Activated CD4-positive, alpha-beta T cell treated with anti-CD3 and anti-CD28 coated beads for 36 hours (primary cell): ENCODE measurements around the gene ZDHHC24. TPM values are rescaled to one million over a fixed set of nuclear protein-coding genes. Genes with fewer than 3 reads are reported as not detected.

Experiments
- ATAC-seq: fragments of 200-7000 bp; cut with Tn5 transposase; one replicate; pipeline ENCODE4 v1.10.0; 2021; ENCODE audit warnings: mild to moderate bottlenecking, moderate library complexity
- CTCF ChIA-PET: fragments of 350-600 bp; sonication (Branson Sonifier 250); formaldehyde crosslinking; loops from one replicate; lab custom pipeline; 2021; ENCODE audit warnings: antibody characterized with exemption; lab: Charles Lee
- POLR2A ChIA-PET: fragments of 350-600 bp; sonication (Branson Sonifier 250); formaldehyde crosslinking; loops from one replicate; lab custom pipeline; 2021; ENCODE audit warnings: antibody characterized with exemption, inconsistent platforms; lab: Charles Lee
- DNase-seq: peaks from one replicate; pipeline ENCODE4 v3.0.0-alpha.2; 2020
- H3K27ac Mint-ChIP-seq: one replicate; pipeline ENCODE4 v1.8.0; 2021; ENCODE audit warnings: mixed read lengths
- H3K27me3 Mint-ChIP-seq: one replicate; pipeline ENCODE4 v1.8.0; 2021; ENCODE audit warnings: mixed read lengths
- H3K36me3 Mint-ChIP-seq: one replicate; pipeline ENCODE4 v1.8.0; 2021; ENCODE audit warnings: low read depth, mixed read lengths
- H3K4me1 Mint-ChIP-seq: one replicate; pipeline ENCODE4 v1.8.0; 2021; ENCODE audit warnings: mixed read lengths
- H3K4me3 Mint-ChIP-seq: one replicate; pipeline ENCODE4 v1.8.0; 2021; ENCODE audit warnings: mild to moderate bottlenecking, moderate library complexity, mixed read lengths
- H3K9me3 Mint-ChIP-seq: one replicate; pipeline ENCODE4 v1.8.0; 2021; ENCODE audit warnings: low read depth, mixed read lengths
- intact Hi-C, 2 experiments: fragments of 100-400 bp; cut with DNase I in 1 of 2; cut with micrococcal nuclease in 1 of 2; formaldehyde crosslinking; loops; one replicate each; pipeline versions ENCODE4 v1.14.2 to v1.15.1; 2022 to 2024; cut with DNase I, micrococcal nuclease
- total RNA-seq, 2 experiments: library from RNA; stranded (reverse); gene quantifications; one replicate each; pipeline ENCODE4 v1.2.3, GENCODE V29; 2021

ZDHHC24 gene
- total RNA-seq, 2 experiments from 2014 or later, result 9.7 to 11.3 TPM

GRCh38 chr11:66473167-66473566 lies 72.7 kb downstream of the ZDHHC24 start:
- ATAC-seq (no peak), DNase-seq (no peak)
- intact Hi-C loops, result no loop called here
- Mint-ChIP-seq H3K27me3 (no peaks in the 10 kb centered on the region), H3K4me1 (peaks cover 9% of the 10 kb centered on the region), H3K4me3 (no peak overlapping the region), H3K36me3 (peaks cover 4% of the 10 kb centered on the region), H3K27ac (no peak overlapping the region), H3K9me3 (no peaks in the 10 kb centered on the region)
- ChIA-PET POLR2A (no interaction called here), CTCF (interaction anchor here (0.7 kb wide), 1 partner anchor 723 kb away, joined by 3 read pairs; no protein-coding TSS in a partner anchor)

- Mint-ChIP-seq H3K27me3 (no peaks in the 10 kb centered on the region), H3K36me3 (peaks cover 4% of the 10 kb centered on the region), H3K4me3 (no peak overlapping the region), H3K4me1 (peaks cover 17% of the 10 kb centered on the region), H3K9me3 (no peaks in the 10 kb centered on the region), H3K27ac (no peak overlapping the region)
- POLR2A ChIA-PET, result no interaction called here
- intact Hi-C loops, result no loop called here
- CTCF ChIA-PET, result interaction anchor here (0.6 to 1.3 kb wide), 2 partner anchors 63 to 504 kb away, joined by 3 read pairs; no protein-coding TSS in a partner anchor
- DNase-seq (no peak), ATAC-seq (no peak)
These were observed 73.8 kb downstream of the ZDHHC24 start for GRCh38 chr11:66472054-66472453.

GRCh38 chr11:66471142-66471541 lies 74.7 kb downstream of the ZDHHC24 start:
- no peak overlapping the region for H3K27ac Mint-ChIP-seq
- intact Hi-C loops, result no loop called here
- CTCF ChIA-PET, result interaction anchor here (1.2 to 1.3 kb wide), 2 partner anchors 81 to 85 kb away, joined by 3 to 4 read pairs; no protein-coding TSS in a partner anchor

More at GRCh38 chr11:66471142-66471541, 74.7 kb downstream of the ZDHHC24 start:
- no peak overlapping the region for H3K4me3 Mint-ChIP-seq
- ATAC-seq (no peak), DNase-seq (no peak)
- POLR2A ChIA-PET, result no interaction called here
- H3K27me3 Mint-ChIP-seq, result no peaks in the 10 kb centered on the region
- peaks cover 21% of the 10 kb centered on the region for H3K4me1 Mint-ChIP-seq
- H3K9me3 Mint-ChIP-seq, result no peaks in the 10 kb centered on the region
- peaks cover 4% of the 10 kb centered on the region for H3K36me3 Mint-ChIP-seq

Other genes with a start within 250 kb of the ZDHHC24 start
- gene CD248, start 229.0 kb downstream of the ZDHHC24 start, total RNA-seq, result under 1 TPM; 0.23 to 0.26 TPM
- 1 to 10 TPM; 1.5 to 1.6 TPM for gene RIN1, start 209.6 kb downstream of the ZDHHC24 start, total RNA-seq
- gene BRMS1, start 200.9 kb downstream of the ZDHHC24 start, total RNA-seq, result 10 to 100 TPM; 29.2 to 30.2 TPM
- 1 to 10 TPM; 6.0 to 8.5 TPM for gene B4GAT1, start 198.4 kb downstream of the ZDHHC24 start, total RNA-seq
- gene SLC29A2, start 174.3 kb downstream of the ZDHHC24 start, total RNA-seq, result 10 to 100 TPM; 13.6 to 14.4 TPM
- gene NPAS4, start 125.0 kb downstream of the ZDHHC24 start, total RNA-seq, result under 1 TPM; 0.07 TPM
- 100 to 1,000 TPM; 115 to 120 TPM for gene MRPL11, start 107.2 kb downstream of the ZDHHC24 start, total RNA-seq
- gene PELI3, start 79.1 kb downstream of the ZDHHC24 start, total RNA-seq, result 1 to 10 TPM; 5.7 to 7.0 TPM
- gene DPP3, start 65.6 kb downstream of the ZDHHC24 start, total RNA-seq, result 10 to 100 TPM; 87.1 to 91.9 TPM
- 10 to 100 TPM in 1 of 2 experiments, 1 to 10 TPM in 1; 9.4 to 10.7 TPM for gene BBS1, start 35.4 kb downstream of the ZDHHC24 start, total RNA-seq
- gene ACTN3, start 855 bp upstream of the ZDHHC24 start, total RNA-seq, result under 1 TPM; 0.26 to 0.27 TPM
- gene CTSF, start 22.6 kb upstream of the ZDHHC24 start, total RNA-seq, result 1 to 10 TPM; 1.3 to 2.0 TPM
- under 1 TPM; 0.09 to 0.14 TPM for gene CCDC87, start 47.0 kb upstream of the ZDHHC24 start, total RNA-seq
- gene CCS, start 47.1 kb upstream of the ZDHHC24 start, total RNA-seq, result 10 to 100 TPM; 16.3 to 24.0 TPM
- gene RBM14, start 70.6 kb upstream of the ZDHHC24 start, total RNA-seq, result 100 to 1,000 TPM; 122 to 137 TPM
- 100 to 1,000 TPM; 104 to 122 TPM for gene RBM4, start 92.7 kb upstream of the ZDHHC24 start, total RNA-seq
- 10 to 100 TPM; 14.7 to 14.8 TPM for gene RBM4B, start 131.8 kb upstream of the ZDHHC24 start, total RNA-seq
- gene SPTBN2, start 183.2 kb upstream of the ZDHHC24 start, total RNA-seq, result 1 to 10 TPM; 1.3 to 1.6 TPM